ENCODE data around the gene SFSWAP.

GRCh38 chr12:131788070-131788469 lies 77.2 kb downstream of the SFSWAP start:
- TF ChIP-seq CTCF (IDR thresholded peaks at IDR 0.05): no peak
- no peak for TF ChIP-seq POLR2A (IDR thresholded peaks at IDR 0.05)
- no peak for TF ChIP-seq POLR2AphosphoS5 (IDR thresholded peaks at IDR 0.05)

Measured in sigmoid colon (tissue), 4 donors.